Stomach (tissue), 4 donors: ENCODE results near the gene CPAMD8.

Experiments
- EP300 ChIP-seq: sonication (generic); formaldehyde crosslinking; IDR thresholded peaks from one replicate; pipeline ENCODE4 v1.6.1; 2017; ENCODE audit warnings: antibody characterized with exemption
- POLR2A ChIP-seq, 4 donors: fragments of 450-650 bp; IDR thresholded peaks; one replicate each; pipeline ENCODE4 v1.6.1; 2016; ENCODE audit warnings: antibody characterized with exemption in 4 of 4, control low read depth in 2 of 4, mild to moderate bottlenecking in 1 of 4, moderate library complexity in 1 of 4
- POLR2AphosphoS5 ChIP-seq, 3 donors: sonication (generic); formaldehyde crosslinking; IDR thresholded peaks; one replicate each; pipeline ENCODE4 v1.6.1; 2016; ENCODE audit warnings: antibody characterized with exemption in 3 of 3
- TF ChIP-seq, protein P1 (sequence below), 7 experiments: fragments of 450-650 bp in 4 of 7; fragments of 200-600 bp in 3 of 7; sonication (generic) in 3 of 7; IDR thresholded peaks; one replicate each; pipeline ENCODE4 v1.5.1; 2016 to 2019; ENCODE audit warnings: antibody characterized with exemption in 7 of 7, control low read depth in 2 of 7, mild to moderate bottlenecking in 1 of 7

DNA sequence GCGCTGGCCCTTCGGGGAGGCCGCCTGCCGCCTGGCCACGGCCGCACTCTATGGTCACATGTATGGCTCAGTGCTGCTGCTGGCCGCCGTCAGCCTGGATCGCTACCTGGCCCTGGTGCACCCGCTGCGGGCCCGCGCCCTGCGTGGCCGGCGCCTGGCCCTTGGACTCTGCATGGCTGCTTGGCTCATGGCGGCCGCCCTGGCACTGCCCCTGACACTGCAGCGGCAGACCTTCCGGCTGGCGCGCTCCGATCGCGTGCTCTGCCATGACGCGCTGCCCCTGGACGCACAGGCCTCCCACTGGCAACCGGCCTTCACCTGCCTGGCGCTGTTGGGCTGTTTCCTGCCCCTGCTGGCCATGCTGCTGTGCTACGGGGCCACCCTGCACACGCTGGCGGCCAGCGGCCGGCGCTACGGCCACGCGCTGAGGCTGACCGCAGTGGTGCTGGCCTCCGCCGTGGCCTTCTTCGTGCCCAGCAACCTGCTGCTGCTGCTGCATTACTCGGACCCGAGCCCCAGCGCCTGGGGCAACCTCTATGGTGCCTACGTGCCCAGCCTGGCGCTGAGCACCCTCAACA lies 136.6 kb downstream of the CPAMD8 start:
- TF ChIP-seq, protein P1, sequence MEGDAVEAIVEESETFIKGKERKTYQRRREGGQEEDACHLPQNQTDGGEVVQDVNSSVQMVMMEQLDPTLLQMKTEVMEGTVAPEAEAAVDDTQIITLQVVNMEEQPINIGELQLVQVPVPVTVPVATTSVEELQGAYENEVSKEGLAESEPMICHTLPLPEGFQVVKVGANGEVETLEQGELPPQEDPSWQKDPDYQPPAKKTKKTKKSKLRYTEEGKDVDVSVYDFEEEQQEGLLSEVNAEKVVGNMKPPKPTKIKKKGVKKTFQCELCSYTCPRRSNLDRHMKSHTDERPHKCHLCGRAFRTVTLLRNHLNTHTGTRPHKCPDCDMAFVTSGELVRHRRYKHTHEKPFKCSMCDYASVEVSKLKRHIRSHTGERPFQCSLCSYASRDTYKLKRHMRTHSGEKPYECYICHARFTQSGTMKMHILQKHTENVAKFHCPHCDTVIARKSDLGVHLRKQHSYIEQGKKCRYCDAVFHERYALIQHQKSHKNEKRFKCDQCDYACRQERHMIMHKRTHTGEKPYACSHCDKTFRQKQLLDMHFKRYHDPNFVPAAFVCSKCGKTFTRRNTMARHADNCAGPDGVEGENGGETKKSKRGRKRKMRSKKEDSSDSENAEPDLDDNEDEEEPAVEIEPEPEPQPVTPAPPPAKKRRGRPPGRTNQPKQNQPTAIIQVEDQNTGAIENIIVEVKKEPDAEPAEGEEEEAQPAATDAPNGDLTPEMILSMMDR (IDR thresholded peaks at IDR 0.05), result no peak
- TF ChIP-seq POLR2A (IDR thresholded peaks at IDR 0.05) (no peak), EP300 (no peak), POLR2AphosphoS5 (IDR thresholded peaks at IDR 0.05) (no peak)
